Activated naive CD8-positive, alpha-beta T cell treated with anti-CD3 and anti-CD28 coated beads, Interleukin-2, amount 50 U/mL, for 16 hours (primary cell): Measurements from ENCODE around the gene NF1.
"Not testable (repeated sequence)": the region's sequence is repeated elsewhere in the genome, so short reads cannot be mapped to it uniquely, and the experiment has no call there.

Source experiments
- DNase-seq: peaks from one replicate; pipeline ENCODE4 v3.0.0-alpha.2; 2020; ENCODE audit warnings: low read depth, low spot score

The NF1 gene

GRCh38 chr17:31295489-31295871 lies 200.7 kb downstream of the NF1 start:
- DNase-seq, result no peak

- no peak for DNase-seq
Observed at GRCh38 chr17:31296142-31296541, 201.4 kb downstream of the NF1 start.

GRCh38 chr17:31297090-31297489 lies 202.3 kb downstream of the NF1 start, which contains the start of gene OMG:
Gene OMG, minus strand, starts transcription at chr17:31297239. Its CDS starts 908 bp downstream, at chr17:31296331.
- no peak for DNase-seq

GRCh38 chr17:31299624-31300023 lies 204.8 kb downstream of the NF1 start:
- DNase-seq, result no peak

GRCh38 chr17:31307640-31308039 lies 212.9 kb downstream of the NF1 start:
- no peak for DNase-seq

- no peak for DNase-seq
Observed at GRCh38 chr17:31308372-31309334, 213.9 kb downstream of the NF1 start.

GRCh38 chr17:31309556-31309955 lies 214.8 kb downstream of the NF1 start:
- DNase-seq, result no peak

- DNase-seq, result no peak
Observed at GRCh38 chr17:31310260-31310659, 215.5 kb downstream of the NF1 start.

- no peak for DNase-seq
Observed at GRCh38 chr17:31310886-31311285, 216.1 kb downstream of the NF1 start.

- DNase-seq, result no peak
Observed at GRCh38 chr17:31311526-31311925, 216.7 kb downstream of the NF1 start.

GRCh38 chr17:31312223-31312622 lies 217.4 kb downstream of the NF1 start:
- DNase-seq, result not testable (repeated sequence)

- no peak for DNase-seq
Observed at GRCh38 chr17:31313982-31314781, 219.4 kb downstream of the NF1 start, which contains the start of gene EVI2B. Gene EVI2B, minus strand, starts transcription at chr17:31314054. Its CDS starts 8,445 bp downstream, at chr17:31305609.

GRCh38 chr17:31314782-31315100 lies 220.0 kb downstream of the NF1 start:
- DNase-seq, result no peak

GRCh38 chr17:31318298-31318801 lies 223.6 kb downstream of the NF1 start:
- no peak for DNase-seq

- no peak for DNase-seq
Observed at GRCh38 chr17:31318851-31319661, 224.3 kb downstream of the NF1 start.

- no peak for DNase-seq
Observed at GRCh38 chr17:31320241-31320640, 225.5 kb downstream of the NF1 start.

GRCh38 chr17:31320791-31321190 lies 226.0 kb downstream of the NF1 start:
- DNase-seq, result no peak

- peak; percentile 57 for DNase-seq
Observed at GRCh38 chr17:31321481-31321880, 226.7 kb downstream of the NF1 start, which contains the start of gene EVI2A. Gene EVI2A, minus strand, starts transcription at chr17:31321622. Its CDS starts 2,609 bp downstream, at chr17:31319013.

- DNase-seq, result peak; percentile 2
Observed at GRCh38 chr17:31321966-31322365, 227.2 kb downstream of the NF1 start.

- DNase-seq, result no peak
Observed at GRCh38 chr17:31323551-31323950, 228.8 kb downstream of the NF1 start.

GRCh38 chr17:31327534-31328159 lies 232.9 kb downstream of the NF1 start:
- no peak for DNase-seq
